Right lobe of liver (tissue), 4 donors: ENCODE measurements around the gene PANX3.

Experiments used
- CTCF ChIP-seq, 4 donors: fragments of 200-600 bp in 3 of 4; fragments of 450-650 bp in 1 of 4; IDR thresholded peaks; one replicate each; pipeline versions ENCODE4 v1.5.1 to v1.8.0; 2016 to 2022; ENCODE audit warnings: antibody characterized with exemption in 4 of 4, mild to moderate bottlenecking in 2 of 4
- POLR2A ChIP-seq: fragments of 450-650 bp; IDR thresholded peaks from one replicate; pipeline ENCODE4 v1.6.1; 2017; ENCODE audit warnings: antibody characterized with exemption, mild to moderate bottlenecking
- donor health status: DM: no; HTN: no; CAD: no.
- donor health status: DM: no; HTN: no; CAD: no.
- donor health status: DM: no; HTN: yes; CAD: no.

DNA sequence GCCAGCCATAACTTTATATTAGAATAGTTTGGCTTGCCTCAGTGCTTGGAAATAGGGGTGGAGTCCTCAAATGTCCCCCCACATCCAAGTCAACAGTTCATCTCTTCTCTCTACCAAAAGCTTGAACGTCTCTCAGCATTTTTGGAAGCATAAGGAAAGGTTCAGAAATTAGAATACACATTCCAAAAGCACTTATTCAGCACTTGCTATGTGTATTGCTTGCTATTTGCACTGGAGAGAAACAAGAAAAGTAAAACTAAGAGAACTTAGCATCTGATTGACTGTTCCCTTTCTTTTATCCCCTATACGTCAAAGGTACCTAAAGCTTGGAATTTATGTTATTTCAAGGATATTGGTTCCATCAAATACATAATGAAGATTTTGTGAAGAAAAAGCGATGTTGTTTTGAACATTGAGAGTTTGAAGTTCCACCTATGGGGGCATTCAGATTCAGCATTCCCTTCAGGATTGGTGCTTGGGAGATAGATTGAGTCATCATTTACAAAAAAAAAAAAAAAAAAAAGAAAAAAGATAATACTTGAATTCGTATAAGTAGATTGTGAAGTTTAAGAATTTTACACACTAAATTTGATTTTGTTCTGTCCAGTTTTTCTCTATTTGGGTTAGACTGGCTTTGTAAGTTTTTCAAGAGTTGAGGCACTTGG, 12.8 kb downstream of the PANX3 start:
- no peak for TF ChIP-seq CTCF (IDR thresholded peaks at IDR 0.05)
- no peak for TF ChIP-seq POLR2A
